Camera-type eye (tissue), 1 donor: ENCODE results near the gene C5orf63. TPM values are rescaled to one million over a fixed set of nuclear protein-coding genes. Genes with fewer than 3 reads are reported as not detected.

ENCODE experiments used
- total RNA-seq: library from RNA; depleted of rRNA; stranded (reverse); fragments of >200 nt; gene quantifications from one replicate; pipeline ENCODE4 v1.2.3, GENCODE V29; 2014

Gene C5orf63
- total RNA-seq, result 9.1 TPM

DNA sequence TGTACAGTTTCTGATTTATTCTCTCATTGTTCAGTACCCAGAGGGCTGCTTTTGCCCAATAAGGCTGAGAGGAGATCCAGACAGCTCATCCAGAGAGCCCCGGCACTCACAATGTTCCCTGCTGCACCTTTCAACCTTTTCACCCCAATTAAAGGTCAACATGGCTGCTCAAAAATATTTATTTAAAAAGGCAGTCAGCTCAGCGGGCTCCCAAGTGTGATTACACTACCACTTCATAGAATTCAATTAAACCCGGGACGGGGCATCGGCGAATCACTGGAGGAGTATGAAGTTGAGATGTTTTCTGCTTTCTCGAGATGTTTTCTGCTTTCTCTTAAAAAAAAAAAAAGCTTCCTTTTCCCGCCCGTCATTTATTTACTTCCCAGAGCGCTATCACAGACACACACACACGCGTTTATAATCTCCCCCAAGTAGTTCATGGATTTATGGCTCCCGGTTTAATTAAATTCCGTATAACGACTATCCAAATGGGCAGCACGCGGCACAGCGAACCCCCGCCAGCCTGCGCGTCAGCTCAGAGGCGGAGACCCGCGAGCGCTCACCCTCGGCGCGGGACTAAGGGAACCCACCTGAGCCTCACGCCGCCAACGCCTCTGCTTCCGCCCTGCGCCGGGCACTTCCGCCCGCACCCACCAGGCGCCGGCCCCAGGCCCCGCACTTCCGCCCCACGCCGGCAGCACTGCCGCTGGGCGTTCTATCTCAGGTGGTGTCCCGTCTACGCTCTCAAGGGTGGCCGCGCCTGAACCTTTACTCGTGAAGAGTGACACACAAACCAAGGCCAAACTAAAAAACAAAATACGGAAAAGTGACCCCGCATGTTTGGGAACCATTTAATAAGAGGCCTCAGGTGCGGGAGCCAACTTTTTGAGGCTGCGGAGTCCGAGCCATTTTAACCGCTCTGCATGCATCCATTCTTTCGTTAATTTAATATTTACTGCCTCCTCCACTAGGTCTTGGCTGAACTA is at the start of gene C5orf63:
TSS of gene C5orf63 (minus strand) at position 642 of the 986 bp plus-strand sequence. CDS start 14,507 bp downstream, outside the sequence.

GRCh38 chr5:127030259-127031146 is 42.8 kb downstream of the C5orf63 start, which contains the start of gene MARCHF3:
TSS of gene MARCHF3 (minus strand) at chr5:127030558. CDS start at chr5:126918171, 112,387 bp downstream.

Other genes starting within 250 kb of the C5orf63 start
- gene MARCHF3, start 42.9 kb downstream of the C5orf63 start, total RNA-seq, result 23.3 TPM
- 32.7 TPM for gene MEGF10, start 217.3 kb upstream of the C5orf63 start, total RNA-seq